Immature natural killer cell (primary cell): Measurements from ENCODE around the gene LBX2. TPM values are rescaled to one million over a fixed set of nuclear protein-coding genes. Genes with fewer than 3 reads are reported as not detected.

Source experiments
- DNase-seq, 3 donors: peaks; one replicate each; pipeline ENCODE4 v3.0.0; 2022; ENCODE audit warnings: mixed read lengths in 1 of 3
- H3K27ac Mint-ChIP-seq, 6 donors: one replicate each; pipeline ENCODE4 v1.8.0; 2020; ENCODE audit warnings: mixed read lengths in 6 of 6, mild to moderate bottlenecking in 5 of 6, inconsistent platforms in 4 of 6, moderate library complexity in 3 of 6
- H3K27me3 Mint-ChIP-seq, 3 donors: one replicate each; pipeline ENCODE4 v1.8.0; 2020 to 2021; ENCODE audit warnings: low read depth in 3 of 3, mild to moderate bottlenecking in 3 of 3, mixed read lengths in 3 of 3, moderate library complexity in 3 of 3, inconsistent platforms in 1 of 3
- H3K36me3 Mint-ChIP-seq, 3 donors: one replicate each; pipeline ENCODE4 v1.8.0; 2020; ENCODE audit warnings: mixed read lengths in 3 of 3, inconsistent platforms in 2 of 3, mild to moderate bottlenecking in 2 of 3
- H3K4me1 Mint-ChIP-seq, 2 donors: one replicate each; pipeline ENCODE4 v1.8.0; 2020; ENCODE audit warnings: inconsistent platforms in 2 of 2, mild to moderate bottlenecking in 2 of 2, mixed read lengths in 2 of 2, moderate library complexity in 1 of 2
- H3K4me3 Mint-ChIP-seq, 5 donors: one replicate each; pipeline ENCODE4 v1.8.0; 2020; ENCODE audit warnings: mild to moderate bottlenecking in 5 of 5, mixed read lengths in 5 of 5, inconsistent platforms in 3 of 5, moderate library complexity in 3 of 5
- H3K9me3 Mint-ChIP-seq, 6 donors: one replicate each; pipeline ENCODE4 v1.8.0; 2020; ENCODE audit warnings: mild to moderate bottlenecking in 6 of 6, mixed read lengths in 6 of 6, inconsistent platforms in 4 of 6, moderate library complexity in 3 of 6
- polyA plus RNA-seq, 3 donors: library from polyadenylated mRNA; unstranded; fragments of 300-500 nt; fragmentation: Illumina TruSeq; gene quantifications; one replicate each; pipeline ENCODE4 v1.2.3, GENCODE V29; 2021

LBX2 gene
- polyA plus RNA-seq = not detected

GRCh38 chr2:74499267-74499939 lies at the start of gene LBX2:
TSS of gene LBX2 (minus strand) at chr2:74499603. CDS start at chr2:74499537, 66 bp downstream.
- peaks cover 53 to 55% of the 10 kb centered on the region in 2 donors for H3K4me1 Mint-ChIP-seq

GRCh38 chr2:74548285-74548899 lies 49.0 kb upstream of the LBX2 start:
- no peak overlapping the region for H3K27ac Mint-ChIP-seq
- H3K4me3 Mint-ChIP-seq = peak overlapping the region in 4 of 5 donors; percentile 38 to 62 (median 44)

More at GRCh38 chr2:74499267-74499939, at the start of gene LBX2:
- H3K9me3 Mint-ChIP-seq = no peaks in the 10 kb centered on the region
- peaks cover 0 to 6% (median 2%) of the 10 kb centered on the region in 3 donors for H3K36me3 Mint-ChIP-seq
- H3K4me3 Mint-ChIP-seq = peak within 1 kb of the TSS; percentile 90 to 98 (median 93)
- H3K27ac Mint-ChIP-seq = peak within 1 kb of the TSS; percentile 35 to 92 (median 78)
- no peak for DNase-seq
- peaks cover 8 to 15% (median 11%) of the 10 kb centered on the region in 3 donors for H3K27me3 Mint-ChIP-seq

GRCh38 chr2:74546004-74546403 lies 46.6 kb upstream of the LBX2 start:
- no peak overlapping the region for H3K4me3 Mint-ChIP-seq
- DNase-seq = no peak
- H3K27ac Mint-ChIP-seq = no peak overlapping the region
- H3K4me1 Mint-ChIP-seq = peaks cover 4 to 6% of the 10 kb centered on the region in 2 donors
- H3K9me3 Mint-ChIP-seq = no peaks in the 10 kb centered on the region
- H3K27me3 Mint-ChIP-seq = peaks cover 14 to 23% (median 19%) of the 10 kb centered on the region in 3 donors
- peaks cover 0 to 3% (median 0%) of the 10 kb centered on the region in 3 donors for H3K36me3 Mint-ChIP-seq

More at GRCh38 chr2:74548285-74548899, 49.0 kb upstream of the LBX2 start:
- Mint-ChIP-seq H3K9me3 (no peaks in the 10 kb centered on the region), H3K27me3 (peaks cover 14 to 33% (median 32%) of the 10 kb centered on the region in 3 donors), H3K4me1 (peaks cover 6% of the 10 kb centered on the region in 2 donors), H3K36me3 (peaks cover 0 to 3% (median 0%) of the 10 kb centered on the region in 3 donors)
- DNase-seq = no peak

GRCh38 chr2:74544634-74545033 lies 45.2 kb upstream of the LBX2 start:
- Mint-ChIP-seq H3K9me3 (no peaks in the 10 kb centered on the region), H3K36me3 (peaks cover 0 to 3% (median 0%) of the 10 kb centered on the region in 3 donors), H3K4me3 (no peak overlapping the region)

GRCh38 chr2:74542978-74543377 lies 43.6 kb upstream of the LBX2 start:
- peaks cover 8 to 16% (median 13%) of the 10 kb centered on the region in 3 donors for H3K27me3 Mint-ChIP-seq
- H3K9me3 Mint-ChIP-seq = no peaks in the 10 kb centered on the region
- H3K4me1 Mint-ChIP-seq = peaks cover 0 to under 1% of the 10 kb centered on the region in 2 donors
- H3K36me3 Mint-ChIP-seq = peaks cover 0 to 3% (median 0%) of the 10 kb centered on the region in 3 donors
- H3K27ac Mint-ChIP-seq = no peak overlapping the region
- no peak for DNase-seq
- no peak overlapping the region for H3K4me3 Mint-ChIP-seq

More at GRCh38 chr2:74544634-74545033, 45.2 kb upstream of the LBX2 start:
- H3K27me3 Mint-ChIP-seq = peaks cover 9 to 18% (median 12%) of the 10 kb centered on the region in 3 donors
- DNase-seq = no peak
- H3K4me1 Mint-ChIP-seq = peaks cover 4 to 6% of the 10 kb centered on the region in 2 donors
- H3K27ac Mint-ChIP-seq = no peak overlapping the region

GRCh38 chr2:74540291-74540690 lies 40.9 kb upstream of the LBX2 start:
- Mint-ChIP-seq H3K36me3 (no peaks in the 10 kb centered on the region), H3K27me3 (peaks cover 0 to 14% (median 10%) of the 10 kb centered on the region in 3 donors), H3K9me3 (no peaks in the 10 kb centered on the region), H3K27ac (no peak overlapping the region), H3K4me1 (no peaks in the 10 kb centered on the region), H3K4me3 (no peak overlapping the region)
- DNase-seq = no peak

GRCh38 chr2:74538881-74539339 lies 39.5 kb upstream of the LBX2 start:
- no peak overlapping the region for H3K4me3 Mint-ChIP-seq

GRCh38 chr2:74537140-74537539 lies 37.7 kb upstream of the LBX2 start:
- H3K9me3 Mint-ChIP-seq = no peaks in the 10 kb centered on the region
- peaks cover 2 to 3% of the 10 kb centered on the region in 2 donors for H3K4me1 Mint-ChIP-seq
- H3K27me3 Mint-ChIP-seq = peaks cover 0 to 12% (median 10%) of the 10 kb centered on the region in 3 donors
- peaks cover 0 to 5% (median 2%) of the 10 kb centered on the region in 3 donors for H3K36me3 Mint-ChIP-seq
- no peak for DNase-seq
- no peak overlapping the region for H3K27ac Mint-ChIP-seq
- no peak overlapping the region for H3K4me3 Mint-ChIP-seq

More at GRCh38 chr2:74538881-74539339, 39.5 kb upstream of the LBX2 start:
- Mint-ChIP-seq H3K27me3 (peaks cover 0 to 12% (median 10%) of the 10 kb centered on the region in 3 donors), H3K36me3 (peaks cover 0 to 1% (median 0%) of the 10 kb centered on the region in 3 donors), H3K4me1 (no peaks in the 10 kb centered on the region), H3K9me3 (no peaks in the 10 kb centered on the region), H3K27ac (no peak overlapping the region)
- DNase-seq = no peak

GRCh38 chr2:74536166-74536950 lies 37.0 kb upstream of the LBX2 start:
- DNase-seq = no peak
- Mint-ChIP-seq H3K36me3 (peaks cover 0 to 8% (median 5%) of the 10 kb centered on the region in 3 donors), H3K27me3 (peaks cover 0 to 12% (median 10%) of the 10 kb centered on the region in 3 donors), H3K4me1 (peaks cover 8 to 11% of the 10 kb centered on the region in 2 donors), H3K9me3 (no peaks in the 10 kb centered on the region), H3K27ac (no peak overlapping the region), H3K4me3 (no peak overlapping the region)

- Mint-ChIP-seq H3K4me1 (peaks cover 16 to 19% of the 10 kb centered on the region in 2 donors), H3K4me3 (no peak overlapping the region), H3K9me3 (no peaks in the 10 kb centered on the region), H3K27ac (no peak overlapping the region), H3K27me3 (peaks cover 5 to 17% (median 10%) of the 10 kb centered on the region in 3 donors), H3K36me3 (peaks cover 0 to 8% (median 5%) of the 10 kb centered on the region in 3 donors)
- no peak for DNase-seq
These were observed 36.1 kb upstream of the LBX2 start for GRCh38 chr2:74535440-74535965.

- Mint-ChIP-seq H3K27me3 (peaks cover 9 to 22% (median 12%) of the 10 kb centered on the region in 3 donors), H3K27ac (peak overlapping the region in 1 of 6 donors; percentile 22), H3K9me3 (no peaks in the 10 kb centered on the region), H3K4me1 (peaks cover 19 to 22% of the 10 kb centered on the region in 2 donors), H3K4me3 (no peak overlapping the region), H3K36me3 (peaks cover 0 to 8% (median 5%) of the 10 kb centered on the region in 3 donors)
- DNase-seq = no peak
These were observed 35.0 kb upstream of the LBX2 start for GRCh38 chr2:74534411-74534810.

- Mint-ChIP-seq H3K27ac (peak overlapping the region in 1 of 6 donors; percentile 34), H3K36me3 (peaks cover 0 to 8% (median 5%) of the 10 kb centered on the region in 3 donors), H3K4me1 (peaks cover 29 to 30% of the 10 kb centered on the region in 2 donors), H3K27me3 (peaks cover 10 to 22% (median 14%) of the 10 kb centered on the region in 3 donors), H3K4me3 (no peak overlapping the region), H3K9me3 (no peaks in the 10 kb centered on the region)
- DNase-seq = no peak
These were observed 34.1 kb upstream of the LBX2 start for GRCh38 chr2:74533464-74533863.

GRCh38 chr2:74532222-74532621 lies 32.8 kb upstream of the LBX2 start:
- Mint-ChIP-seq H3K4me1 (peaks cover 39 to 41% of the 10 kb centered on the region in 2 donors), H3K36me3 (peaks cover under 1 to 16% (median 5%) of the 10 kb centered on the region in 3 donors), H3K27ac (peak overlapping the region; percentile 52 to 99 (median 95)), H3K9me3 (no peaks in the 10 kb centered on the region), H3K4me3 (peak overlapping the region in 4 of 5 donors; percentile 11 to 57 (median 42)), H3K27me3 (peaks cover 10 to 22% (median 13%) of the 10 kb centered on the region in 3 donors)
- DNase-seq = peak; percentile 39 to 41 (median 39)
